Fibroblast of peridontal ligament (primary cell): ENCODE measurements around the gene TNFAIP8L1.
"Not testable (repeated sequence)": the region's sequence is repeated elsewhere in the genome, so short reads cannot be mapped to it uniquely, and the experiment has no call there.

Source experiments
- DNase-seq: peaks from one replicate; pipeline ENCODE4 v3.0.0-alpha.2; 2010; ENCODE audit errors: extremely low read depth

The TNFAIP8L1 gene

DNA sequence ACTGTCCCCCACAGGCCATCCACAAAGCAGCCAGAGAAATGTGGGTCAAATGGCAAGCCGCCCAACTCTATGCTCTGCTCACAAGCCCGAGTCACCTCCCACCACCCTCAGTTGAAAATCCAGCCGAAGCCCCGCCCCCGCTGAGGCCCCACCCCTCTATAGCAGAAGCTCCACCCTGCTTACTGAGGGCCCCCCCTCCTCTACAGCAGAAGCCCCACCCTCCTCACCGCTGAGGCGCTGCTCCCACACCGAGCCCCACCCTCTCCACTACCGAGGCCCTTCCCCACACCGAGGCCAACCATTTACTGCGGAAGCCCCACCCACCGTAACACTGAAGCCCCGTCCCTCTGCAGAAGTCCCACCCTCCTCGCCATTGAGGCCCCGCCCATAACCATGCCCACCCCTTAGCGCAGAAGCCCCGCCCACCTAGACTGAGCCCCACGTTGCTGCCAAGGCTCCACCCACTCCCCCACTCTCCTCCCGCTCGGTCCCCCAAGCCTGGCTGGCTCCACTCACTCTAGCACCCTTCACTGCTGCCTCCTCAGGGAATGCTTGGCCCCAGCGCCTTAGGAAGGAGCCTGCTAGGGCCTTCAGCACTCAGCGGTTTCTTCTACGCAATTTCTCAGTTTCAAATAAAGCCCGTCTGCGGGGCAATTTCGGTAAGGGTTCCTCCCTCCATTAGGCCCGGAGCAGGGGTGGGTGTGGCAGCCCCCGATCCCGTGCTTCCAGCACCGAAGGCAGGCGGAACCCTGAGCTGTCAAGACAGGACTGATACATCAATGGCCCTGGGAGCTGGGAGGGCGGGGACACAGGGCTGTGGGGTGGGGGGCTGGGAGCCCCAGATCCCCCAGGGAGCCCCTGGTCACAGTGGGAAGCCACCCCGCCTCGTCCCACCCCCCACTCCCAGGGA is 39.8 kb downstream of the TNFAIP8L1 start:
- DNase-seq: no peak

DNA sequence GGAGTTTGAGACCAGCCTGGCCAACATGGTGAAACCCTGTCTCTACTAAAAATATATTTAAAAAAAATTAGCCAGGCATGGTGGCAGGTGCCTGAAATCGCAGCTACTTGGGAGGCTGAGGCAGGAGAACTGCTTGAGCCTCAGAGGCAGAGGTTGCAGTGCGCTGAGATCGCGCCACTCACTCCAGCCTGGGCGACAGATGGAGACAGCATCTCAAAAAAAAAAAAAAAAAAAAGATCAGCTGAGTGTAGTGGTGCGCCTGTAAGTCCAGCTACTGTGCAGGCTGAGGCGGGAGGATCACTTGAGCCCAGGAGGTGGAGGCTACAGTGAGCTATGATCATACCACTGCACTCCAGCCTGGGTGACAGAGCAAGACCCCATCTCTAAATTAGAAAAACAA is 40.7 kb downstream of the TNFAIP8L1 start:
- DNase-seq: not testable (repeated sequence)

- no peak for DNase-seq
These were observed 43.3 kb downstream of the TNFAIP8L1 start for GRCh38 chr19:4682417-4683200.

DNA sequence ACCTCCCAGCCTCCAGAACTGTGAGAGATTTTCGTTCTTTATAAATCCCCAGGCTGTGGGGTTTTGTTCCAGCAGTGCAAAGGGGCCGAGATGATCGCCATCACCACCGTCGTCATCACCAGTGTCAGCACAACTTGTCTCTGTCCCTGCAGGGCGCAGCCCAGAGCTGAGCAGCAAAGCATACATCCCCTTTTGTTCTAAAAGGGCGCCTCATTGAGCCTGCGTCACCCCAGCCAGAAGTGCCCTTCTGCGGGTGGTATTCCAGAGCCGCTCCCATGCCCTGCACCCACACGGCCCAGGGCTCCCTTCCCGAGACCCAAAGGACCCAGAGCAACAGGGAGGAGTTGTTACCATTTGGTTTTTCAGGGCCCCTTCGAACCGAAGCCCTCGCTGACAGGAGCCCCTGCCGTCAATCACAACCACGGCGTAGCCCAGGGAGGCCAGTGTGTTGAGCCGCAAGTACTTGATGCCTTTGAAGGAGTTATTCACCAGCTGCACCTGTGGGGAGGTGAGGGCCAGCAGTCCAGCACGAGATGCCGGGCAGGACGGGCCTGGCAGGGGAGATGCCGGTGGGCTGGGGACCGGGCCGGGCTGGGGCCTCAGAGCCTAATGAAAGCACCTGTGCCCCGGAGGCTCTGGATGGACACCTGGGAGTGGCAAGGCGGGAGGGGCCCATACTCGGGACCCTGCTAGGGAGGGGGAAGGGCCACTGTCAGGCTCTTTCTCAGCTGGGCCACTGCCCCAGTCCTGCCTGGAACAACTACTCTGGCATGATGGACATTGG is 45.2 kb downstream of the TNFAIP8L1 start:
- no peak for DNase-seq

DNA sequence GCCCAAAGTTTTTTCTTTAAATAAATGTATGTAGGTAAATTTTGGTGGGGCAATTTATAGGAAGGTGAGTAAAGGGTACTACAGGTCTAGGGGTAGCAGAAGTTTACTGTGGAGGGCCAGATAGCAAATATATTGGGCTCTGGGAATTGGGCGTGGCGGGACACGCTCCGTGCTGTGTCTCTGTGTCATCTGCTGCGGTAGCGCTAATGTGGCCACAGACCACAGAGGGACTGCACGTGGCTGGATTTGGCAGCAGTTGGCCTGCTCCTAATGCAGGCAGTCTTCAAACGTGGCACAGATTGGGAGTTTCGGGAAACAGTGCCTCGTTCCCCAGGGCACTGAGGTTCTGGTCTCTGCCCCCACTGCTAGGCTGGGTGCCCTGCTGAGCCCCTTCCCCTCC is 47.4 kb downstream of the TNFAIP8L1 start:
- no peak for DNase-seq

DNA sequence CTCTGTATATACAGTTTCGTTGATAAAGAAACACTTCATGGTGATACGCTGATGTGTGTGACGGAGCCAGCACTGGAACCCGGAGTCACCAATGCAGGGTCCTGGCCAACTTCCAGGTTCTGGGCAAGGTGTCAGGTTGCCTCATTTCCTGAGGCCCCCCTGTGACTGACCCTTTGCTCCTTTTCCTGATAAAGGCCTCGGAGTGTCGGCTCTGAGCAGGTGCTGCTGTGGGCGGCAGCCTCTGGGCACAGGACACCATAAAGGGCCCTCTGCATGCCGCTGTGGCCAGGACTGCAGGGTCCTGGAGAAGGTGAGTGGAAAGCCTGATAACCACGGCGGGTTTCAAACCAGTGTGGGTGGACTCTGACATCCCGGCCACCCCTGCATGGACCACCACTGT is 48.1 kb downstream of the TNFAIP8L1 start:
- DNase-seq: no peak

DNA sequence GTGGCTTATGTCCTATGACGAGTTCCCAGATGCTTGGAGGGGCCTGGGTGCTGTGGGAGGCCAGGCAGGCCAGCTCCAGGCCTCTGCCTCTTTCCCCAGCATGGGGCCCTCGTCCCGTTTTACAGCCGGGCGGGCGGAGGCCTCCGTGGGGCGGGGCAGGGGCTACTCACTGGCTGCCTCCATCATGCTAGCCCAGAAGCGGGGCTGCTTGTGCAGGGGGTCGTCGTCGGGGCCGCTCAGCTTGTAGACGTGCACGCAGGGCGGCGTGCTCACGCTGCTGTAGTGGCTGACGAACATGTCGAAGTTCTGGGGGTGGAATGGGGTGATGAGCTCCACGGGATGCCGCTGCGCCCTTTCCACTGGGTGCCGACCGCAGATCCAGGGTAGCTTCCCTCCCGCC is 49.3 kb downstream of the TNFAIP8L1 start:
- DNase-seq: no peak

- DNase-seq: no peak
These were observed 50.1 kb downstream of the TNFAIP8L1 start for GRCh38 chr19:4689403-4689802.

DNA sequence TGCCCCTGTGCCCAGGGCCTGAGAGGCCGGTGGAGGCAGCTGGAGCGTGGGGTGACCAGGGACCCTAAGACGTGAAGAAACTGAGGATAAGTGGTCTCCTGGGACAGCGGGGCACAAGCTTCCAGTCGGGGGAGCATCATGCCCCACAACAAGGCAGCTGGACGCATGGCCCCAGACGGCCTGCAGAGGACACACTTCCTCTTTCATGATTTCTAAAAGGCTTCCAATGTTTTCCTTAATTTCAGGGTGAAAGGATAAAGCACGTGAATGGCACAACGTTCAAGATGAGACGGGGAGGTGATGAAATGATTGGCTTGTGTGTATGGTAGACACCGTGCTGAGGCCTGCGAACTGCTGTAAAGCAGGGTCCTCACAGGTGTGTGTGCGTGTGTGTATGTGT is 51.0 kb downstream of the TNFAIP8L1 start:
- no peak for DNase-seq

- DNase-seq: no peak
These were observed 52.1 kb downstream of the TNFAIP8L1 start for GRCh38 chr19:4691373-4691772.

- DNase-seq: no peak
These were observed 53.1 kb downstream of the TNFAIP8L1 start for GRCh38 chr19:4692251-4693077.

- DNase-seq: no peak
These were observed 53.7 kb downstream of the TNFAIP8L1 start for GRCh38 chr19:4693078-4693350.

DNA sequence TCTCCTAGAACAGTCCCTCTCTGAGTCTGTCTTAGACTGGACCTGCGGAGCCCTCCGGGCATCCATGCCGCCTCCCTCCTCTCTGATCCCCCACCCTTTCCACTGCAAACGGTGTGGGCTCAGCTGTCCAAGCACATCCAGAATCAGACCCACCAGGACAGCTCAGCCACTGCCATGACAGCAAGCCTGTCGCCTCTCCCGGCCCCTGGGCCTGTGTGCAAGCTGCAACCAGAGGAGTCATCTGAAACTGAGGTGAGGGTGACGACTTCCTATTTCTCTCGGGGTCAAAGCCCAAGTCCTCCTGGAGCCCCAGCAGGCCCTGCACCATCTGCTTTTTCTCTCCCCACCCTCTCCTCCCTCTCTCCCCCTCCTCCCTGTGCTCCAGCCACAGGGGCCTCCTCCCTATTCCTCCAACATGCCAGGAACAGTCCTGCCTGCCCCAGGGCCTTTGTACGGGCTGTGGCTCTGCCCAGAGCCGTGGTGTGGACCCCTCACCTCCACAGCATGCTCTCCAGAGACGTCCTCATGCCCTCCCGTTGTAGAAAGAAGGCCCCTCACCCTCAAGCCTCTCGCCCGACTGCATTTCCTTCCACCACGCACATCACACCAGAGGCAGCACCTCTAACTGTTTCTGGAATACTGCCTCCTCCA is 54.3 kb downstream of the TNFAIP8L1 start:
- DNase-seq: no peak

- DNase-seq: peak; percentile 87
These were observed 55.1 kb downstream of the TNFAIP8L1 start for GRCh38 chr19:4694211-4694987.

GRCh38 chr19:4695224-4695731 is 56.0 kb downstream of the TNFAIP8L1 start:
- DNase-seq: no peak

- no peak for DNase-seq
These were observed 58.0 kb downstream of the TNFAIP8L1 start for GRCh38 chr19:4697304-4697703.

DNA sequence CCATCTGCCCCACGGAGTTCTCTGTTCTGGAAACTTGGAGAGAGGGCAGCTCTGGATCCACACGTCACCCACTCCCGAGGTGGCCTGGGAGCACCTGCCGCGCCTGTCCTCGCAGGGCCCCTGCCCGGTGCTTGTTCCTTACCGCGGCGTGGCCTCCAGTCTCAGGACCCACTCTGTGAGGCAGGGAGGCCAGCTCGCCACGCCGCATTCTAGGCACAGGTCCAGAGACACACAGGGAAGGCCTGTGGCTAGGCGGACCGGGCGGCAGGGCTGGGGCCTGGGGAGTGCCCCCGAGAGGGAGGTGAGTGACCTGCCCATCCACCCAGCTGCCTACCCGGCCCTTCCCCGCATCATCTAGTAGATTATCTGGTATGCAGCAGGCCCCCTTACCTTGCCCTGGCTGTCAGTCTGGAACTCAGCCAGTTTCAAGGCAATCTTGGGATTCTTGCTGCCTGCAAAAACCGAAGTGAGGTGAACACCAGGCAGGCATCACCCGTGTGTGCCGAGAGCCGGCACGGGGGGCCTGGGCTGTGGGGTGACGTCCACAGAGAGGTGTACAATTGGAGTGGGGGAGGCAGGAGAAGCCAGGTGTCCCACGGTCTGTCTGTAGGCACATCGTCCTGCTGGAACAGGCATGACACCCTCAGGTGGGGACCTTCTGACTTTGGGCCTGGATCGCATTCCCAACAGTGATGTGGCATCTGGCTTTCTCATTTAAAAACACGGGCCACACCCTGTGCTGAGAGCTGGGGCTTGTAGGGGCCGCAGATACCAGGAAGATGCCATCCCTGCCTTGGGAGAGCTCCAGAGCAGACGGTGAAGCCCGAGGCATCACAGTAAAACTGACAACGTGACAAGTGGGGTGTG is 60.7 kb downstream of the TNFAIP8L1 start:
- DNase-seq: no peak

- DNase-seq: no peak
These were observed 61.3 kb downstream of the TNFAIP8L1 start for GRCh38 chr19:4700693-4700970.

- no peak for DNase-seq
These were observed 62.2 kb downstream of the TNFAIP8L1 start for GRCh38 chr19:4701557-4701956.
